ENCODE data around the gene DENND1A.

- TF ChIP-seq POLR2A (IDR thresholded peaks at IDR 0.05) (no peak), EP300 (IDR thresholded peaks at IDR 0.05) (no peak), CTCF (IDR thresholded peaks at IDR 0.05) (no peak)
Observed at GRCh38 chr9:123834889-123835562, 94.9 kb downstream of the DENND1A start.
